ENCODE results near the gene WDR62. TPM values are rescaled to one million over a fixed set of nuclear protein-coding genes. Genes with fewer than 3 reads are reported as not detected.

Gene WDR62
- total RNA-seq, 1 experiment from 2014 or later: 14.0 TPM

DNA sequence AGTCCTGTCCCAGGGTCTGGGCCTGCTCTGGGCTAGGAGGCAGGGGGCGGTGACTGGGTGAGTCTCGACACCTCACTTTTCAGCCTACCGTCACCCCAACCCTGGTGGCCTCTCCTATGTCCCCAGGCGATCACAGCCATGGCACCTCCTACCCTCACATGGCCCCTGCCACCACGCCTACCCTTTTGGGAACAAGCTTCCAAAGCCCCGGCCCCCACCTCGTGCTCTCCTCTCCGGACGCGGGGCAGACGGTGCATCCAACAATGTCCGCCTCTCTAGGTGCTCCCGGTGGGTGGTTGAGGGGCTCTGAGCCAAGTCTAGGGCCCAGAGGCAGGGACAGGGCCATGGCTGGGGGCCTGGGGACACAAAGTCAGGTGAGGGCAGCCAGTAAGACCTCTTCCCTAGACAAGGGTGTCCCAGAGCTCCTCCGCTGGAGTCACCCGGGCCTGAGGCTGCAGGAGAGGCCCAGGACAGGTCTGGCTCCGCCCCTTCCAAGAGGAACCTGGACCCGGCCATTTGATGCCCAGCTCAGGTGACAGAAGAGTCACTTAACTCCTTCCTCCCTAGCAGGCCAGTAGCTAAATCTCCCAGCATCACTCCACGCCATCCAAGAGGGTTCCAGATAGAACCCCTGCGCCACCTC lies 46.2 kb upstream of the WDR62 start, which contains the start of gene SYNE4:
SYNE4 (minus strand) TSS at position 478 of the 643 bp plus-strand sequence; CDS start at position 346, 132 bp downstream.
- H4K20me1 ChIP-seq (ENCODE audit: insufficient read depth): no peaks in the 10 kb centered on the region
- H3K79me2 ChIP-seq (ENCODE audit: low read depth): peaks cover 6% of the 10 kb centered on the region
- H3K4me2 ChIP-seq: peak within 1 kb of the TSS; percentile 72
- DNase-seq: peak; percentile 66 to 87
- ChIA-PET CTCF (interaction anchor here (1.1 kb wide), 1 partner anchor 33 kb away, joined by 5 read pairs; no protein-coding TSS in a partner anchor), POLR2A (ENCODE audit: unreplicated experiment) (interaction anchor here (0.5 to 1.2 kb wide), 7 partner anchors 8 to 1326 kb away, joined by 3 to 15 read pairs (median 5); partner anchors contain the start of genes APLP1, LIN37, THAP8 and WDR62)
- H3F3A ChIP-seq (ENCODE audit: insufficient read depth, low read depth): peaks cover 4% of the 10 kb centered on the region; the same call in 1 of the 2 replicates
- BruUV-seq (replicated peaks): TSS peak; percentile 80
- H3K27ac ChIP-seq: no peak within 1 kb of the TSS
- no peaks in the 10 kb centered on the region for H3K9me3 ChIP-seq (ENCODE audit: insufficient read depth, low read depth)
- peak within 1 kb of the TSS; percentile 58 for H2AFZ ChIP-seq
- no peaks in the 10 kb centered on the region for H3K27me3 ChIP-seq (ENCODE audit: insufficient read depth, low read depth)
- no peaks in the 10 kb centered on the region for H3K9me2 ChIP-seq (ENCODE audit: insufficient read depth)
- peak within 1 kb of the TSS; percentile 59; the same call in 1 of the 2 replicates for H3K4me3 ChIP-seq
- no peaks in the 10 kb centered on the region for H3K4me1 ChIP-seq (replicated peaks; ENCODE audit: insufficient read depth)
- intact Hi-C loops (cut with micrococcal nuclease; ENCODE audit: unreplicated experiment): loop anchor here (2.0 kb wide), 1 partner anchor 46 kb away; the partner anchor contains the start of genes THAP8 and WDR62
- H3K36me3 ChIP-seq (ENCODE audit: low read depth): no peaks in the 10 kb centered on the region
- TF ChIP-seq EZH2 (IDR thresholded peaks at IDR 0.05; ENCODE audit: low read depth): no peak
- TF ChIP-seq, protein P1, sequence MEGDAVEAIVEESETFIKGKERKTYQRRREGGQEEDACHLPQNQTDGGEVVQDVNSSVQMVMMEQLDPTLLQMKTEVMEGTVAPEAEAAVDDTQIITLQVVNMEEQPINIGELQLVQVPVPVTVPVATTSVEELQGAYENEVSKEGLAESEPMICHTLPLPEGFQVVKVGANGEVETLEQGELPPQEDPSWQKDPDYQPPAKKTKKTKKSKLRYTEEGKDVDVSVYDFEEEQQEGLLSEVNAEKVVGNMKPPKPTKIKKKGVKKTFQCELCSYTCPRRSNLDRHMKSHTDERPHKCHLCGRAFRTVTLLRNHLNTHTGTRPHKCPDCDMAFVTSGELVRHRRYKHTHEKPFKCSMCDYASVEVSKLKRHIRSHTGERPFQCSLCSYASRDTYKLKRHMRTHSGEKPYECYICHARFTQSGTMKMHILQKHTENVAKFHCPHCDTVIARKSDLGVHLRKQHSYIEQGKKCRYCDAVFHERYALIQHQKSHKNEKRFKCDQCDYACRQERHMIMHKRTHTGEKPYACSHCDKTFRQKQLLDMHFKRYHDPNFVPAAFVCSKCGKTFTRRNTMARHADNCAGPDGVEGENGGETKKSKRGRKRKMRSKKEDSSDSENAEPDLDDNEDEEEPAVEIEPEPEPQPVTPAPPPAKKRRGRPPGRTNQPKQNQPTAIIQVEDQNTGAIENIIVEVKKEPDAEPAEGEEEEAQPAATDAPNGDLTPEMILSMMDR (conservative IDR thresholded peaks at IDR 0.05): no peak

DNA sequence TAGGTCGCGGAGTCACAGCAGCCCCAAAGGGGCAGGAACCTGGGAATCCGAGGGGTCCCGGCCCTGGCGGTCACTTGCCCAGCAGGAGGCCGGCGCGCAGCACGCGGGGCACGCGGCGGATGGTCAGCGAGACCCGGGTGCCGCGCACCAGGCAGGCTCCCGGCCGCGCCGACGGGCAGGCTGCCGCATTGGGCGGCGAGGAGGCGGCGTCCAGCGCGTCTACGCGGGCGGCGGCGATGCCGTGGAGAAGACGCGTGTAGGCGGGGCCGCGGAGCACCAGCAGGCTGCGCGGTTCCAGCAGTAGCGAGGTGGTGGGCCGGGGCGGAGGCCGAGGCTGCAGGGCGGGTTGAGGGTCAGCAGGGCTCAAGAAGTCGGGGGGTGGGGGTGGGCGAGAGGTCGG lies 45.5 kb upstream of the WDR62 start:
- no peaks in the 10 kb centered on the region for H3K36me3 ChIP-seq (ENCODE audit: low read depth)
- no peaks in the 10 kb centered on the region for H3K9me3 ChIP-seq (ENCODE audit: insufficient read depth, low read depth)
- no TSS peak for BruUV-seq (replicated peaks)
- peak overlapping the region; percentile 58 for H2AFZ ChIP-seq
- peak overlapping the region; percentile 59; the same call in 1 of the 2 replicates for H3K4me3 ChIP-seq
- CTCF ChIA-PET: interaction anchor here (1.1 kb wide), 1 partner anchor 33 kb away, joined by 5 read pairs; no protein-coding TSS in a partner anchor
- H3K79me2 ChIP-seq (ENCODE audit: low read depth): peaks cover 8% of the 10 kb centered on the region
- DNase-seq: peak in 1 of 2 experiments; percentile 65
- no peaks in the 10 kb centered on the region for H3K27me3 ChIP-seq (ENCODE audit: insufficient read depth, low read depth)
- TF ChIP-seq, protein P1 (conservative IDR thresholded peaks at IDR 0.05): no peak
- no peak for TF ChIP-seq EZH2 (IDR thresholded peaks at IDR 0.05; ENCODE audit: low read depth)
- no peaks in the 10 kb centered on the region for H4K20me1 ChIP-seq (ENCODE audit: insufficient read depth)
- H3K27ac ChIP-seq: no peak overlapping the region
- no peaks in the 10 kb centered on the region for H3K9me2 ChIP-seq (ENCODE audit: insufficient read depth)
- POLR2A ChIA-PET (ENCODE audit: unreplicated experiment): interaction anchor here (0.6 to 1.2 kb wide), 3 partner anchors 13 to 261 kb away, joined by 3 to 7 read pairs (median 5); partner anchors contain the start of genes LIN37, THAP8 and WDR62
- peak overlapping the region; percentile 72 for H3K4me2 ChIP-seq
- no peaks in the 10 kb centered on the region for H3K4me1 ChIP-seq (replicated peaks; ENCODE audit: insufficient read depth)
- intact Hi-C loops (cut with micrococcal nuclease; ENCODE audit: unreplicated experiment): loop anchor here (2.0 kb wide), 1 partner anchor 46 kb away; the partner anchor contains the start of genes THAP8 and WDR62
- peaks cover 4% of the 10 kb centered on the region; the same call in 1 of the 2 replicates for H3F3A ChIP-seq (ENCODE audit: insufficient read depth, low read depth)

DNA sequence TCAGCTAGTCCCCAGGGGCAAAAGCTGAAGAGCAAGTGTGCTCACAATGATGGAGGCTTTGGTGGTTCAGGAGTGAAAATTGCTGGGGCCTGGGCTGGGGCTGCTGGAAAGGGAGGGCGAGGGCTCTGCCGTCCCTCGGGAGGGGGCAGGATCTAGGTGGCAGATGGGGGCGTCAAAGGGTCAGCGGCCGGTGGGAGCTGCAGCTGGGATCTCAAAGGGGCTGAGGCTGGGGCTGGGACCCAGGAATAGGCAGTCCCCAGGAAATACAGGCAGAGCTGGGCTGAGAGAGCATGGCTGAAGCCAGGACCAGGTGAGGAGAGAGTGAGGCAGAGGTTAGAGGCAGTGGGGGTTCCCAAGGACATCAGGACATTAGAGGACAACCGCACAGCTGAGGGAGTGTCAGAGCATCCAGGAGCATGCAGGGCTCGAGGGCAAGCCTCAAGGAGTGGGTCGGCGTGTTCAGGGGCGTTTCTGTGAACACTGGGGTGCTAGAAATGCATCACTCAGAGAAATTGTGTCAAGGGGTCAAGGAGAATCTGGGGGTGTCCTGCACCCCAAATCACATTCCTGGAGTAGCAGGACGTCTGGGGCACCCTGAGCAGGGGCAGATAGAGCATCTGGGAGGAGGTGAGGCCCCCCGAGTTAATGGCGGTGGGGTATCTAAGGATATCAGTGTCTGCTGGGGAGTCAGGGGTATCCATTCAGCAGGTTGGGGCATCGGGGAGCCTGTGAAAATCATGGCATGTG lies 44.9 kb upstream of the WDR62 start:
- Histone ChIP-seq H3K4me1 (replicated peaks; ENCODE audit: insufficient read depth) (peaks cover 3% of the 10 kb centered on the region; the same call in 1 of the 2 replicates), H3K9me2 (ENCODE audit: insufficient read depth) (no peaks in the 10 kb centered on the region), H3F3A (ENCODE audit: insufficient read depth, low read depth) (peaks cover 4% of the 10 kb centered on the region; the same call in 1 of the 2 replicates), H3K27me3 (ENCODE audit: insufficient read depth, low read depth) (no peaks in the 10 kb centered on the region), H3K4me3 (peak overlapping the region; percentile 59; the same call in 1 of the 2 replicates), H3K79me2 (ENCODE audit: low read depth) (peaks cover 8% of the 10 kb centered on the region), H3K27ac (no peak overlapping the region), H2AFZ (peak overlapping the region; percentile 58), H3K9me3 (ENCODE audit: insufficient read depth, low read depth) (no peaks in the 10 kb centered on the region), H4K20me1 (ENCODE audit: insufficient read depth) (no peaks in the 10 kb centered on the region), H3K36me3 (ENCODE audit: low read depth) (no peaks in the 10 kb centered on the region), H3K4me2 (peak overlapping the region; percentile 72)
- BruUV-seq (replicated peaks): no TSS peak
- TF ChIP-seq EZH2 (IDR thresholded peaks at IDR 0.05; ENCODE audit: low read depth): no peak
- TF ChIP-seq, protein P1 (conservative IDR thresholded peaks at IDR 0.05): no peak
- DNase-seq: no peak
- CTCF ChIA-PET: no interaction called here
- intact Hi-C loops (cut with micrococcal nuclease; ENCODE audit: unreplicated experiment): loop anchor here (2.0 kb wide), 1 partner anchor 45 kb away; the partner anchor contains the start of genes THAP8 and WDR62
- POLR2A ChIA-PET (ENCODE audit: unreplicated experiment): no interaction called here

All from PC-9 (cell line).